Smooth muscle cell of the coronary artery (primary cell): ENCODE data around the gene MUC21. TPM values are rescaled to one million over a fixed set of nuclear protein-coding genes. Genes with fewer than 3 reads are reported as not detected.

Experiments
- total RNA-seq: library from RNA; depleted of rRNA; stranded (reverse); fragments of >200 nt; gene quantifications from 2 replicates; pipeline ENCODE4 v1.2.3, GENCODE V29; 2014; ENCODE audit warnings: low replicate concordance

MUC21 gene
- not detected in 2 replicates for total RNA-seq

GRCh38 chr6:30983439-30983838, at the start of gene MUC21:
TSS of gene MUC21 (plus strand) at chr6:30983718. CDS start at chr6:30983959, 241 bp downstream.

GRCh38 chr6:30940361-30940986, 43.0 kb upstream of the MUC21 start, which contains the start of gene MUCL3:
TSS of gene MUCL3 (plus strand) at chr6:30940973. CDS start at chr6:30941000, 27 bp downstream.

GRCh38 chr6:31010393-31011060, 27.0 kb downstream of the MUC21 start, which contains the start of gene MUC22:
TSS of gene MUC22 (plus strand) at chr6:31010474. CDS start at chr6:31010707, 233 bp downstream.

Other genes starting within 250 kb of the MUC21 start
- 79.3 and 96.3 TPM in 2 replicates for gene FLOT1, start 241.0 kb upstream of the MUC21 start, total RNA-seq
- 9.6 and 164 TPM in 2 replicates for gene IER3, start 239.2 kb upstream of the MUC21 start, total RNA-seq
- gene DDR1, start 99.2 kb upstream of the MUC21 start, total RNA-seq = 18.4 and 42.1 TPM in 2 replicates
- 8.4 and 11.7 TPM in 2 replicates for gene GTF2H4, start 75.5 kb upstream of the MUC21 start, total RNA-seq
- 12.3 and 15.7 TPM in 2 replicates for gene VARS2, start 69.5 kb upstream of the MUC21 start, total RNA-seq
- gene SFTA2, start 51.5 kb upstream of the MUC21 start, total RNA-seq = not detected in 2 replicates
- not detected in 2 replicates for gene MUCL3, start 42.7 kb upstream of the MUC21 start, total RNA-seq
- not detected in 2 replicates for gene MUC22, start 26.8 kb downstream of the MUC21 start, total RNA-seq
- 0.08 TPM in 1 of 2 replicates, not detected in the other for gene C6orf15, start 128.9 kb downstream of the MUC21 start, total RNA-seq
- 1.2 and 1.5 TPM in 2 replicates for gene PSORS1C1, start 131.1 kb downstream of the MUC21 start, total RNA-seq
- not detected in 2 replicates for gene CDSN, start 136.7 kb downstream of the MUC21 start, total RNA-seq
- gene PSORS1C2, start 155.3 kb downstream of the MUC21 start, total RNA-seq = 0.08 TPM in 1 of 2 replicates, not detected in the other
- gene CCHCR1, start 174.1 kb downstream of the MUC21 start, total RNA-seq = 13.1 and 14.2 TPM in 2 replicates
- gene TCF19, start 174.9 kb downstream of the MUC21 start, total RNA-seq = 1.3 and 6.6 TPM in 2 replicates
- not detected in 2 replicates for gene POU5F1, start 187.0 kb downstream of the MUC21 start, total RNA-seq